Thoracic aorta (tissue), 2 donors: ENCODE results near the gene SPPL2C. TPM values are rescaled to one million over a fixed set of nuclear protein-coding genes. Genes with fewer than 3 reads are reported as not detected.
"Not testable (repeated sequence)": the region's sequence is repeated elsewhere in the genome, so short reads cannot be mapped to it uniquely, and the experiment has no call there.

Source experiments
- ATAC-seq: fragments of 150-250 bp; one replicate; pipeline ENCODE4 v1.8.0; 2017; ENCODE audit warnings: low read depth; ENCODE audit not compliant: insufficient number of reproducible peaks, low FRiP score
- DNase-seq: peaks from one replicate; pipeline ENCODE4 v3.0.0-alpha.2; 2020; ENCODE audit warnings: low spot score
- H3K27ac ChIP-seq, 2 donors: fragments of 200-600 bp; sonication (generic); 1 replicate in 1 of 2; 2 replicates in 1 of 2; pipeline ENCODE4 v1.5.1; 2016; ENCODE audit warnings: mild to moderate bottlenecking in 2 of 2, moderate library complexity in 2 of 2
- H3K27me3 ChIP-seq: fragments of 200-600 bp; sonication (generic); replicated peaks from 2 replicates; pipeline ENCODE4 v1.6.0; 2016; ENCODE audit warnings: mild to moderate bottlenecking; ENCODE audit not compliant: insufficient read depth
- H3K36me3 ChIP-seq: fragments of 200-600 bp; sonication (generic); one replicate; pipeline ENCODE4 v1.5.1; 2016
- H3K4me1 ChIP-seq, 2 donors: fragments of 200-600 bp; sonication (generic); 1 replicate in 1 of 2; 2 replicates in 1 of 2; pipeline versions ENCODE4 v1.5.1 to v1.6.0; 2016; ENCODE audit warnings: low read depth in 2 of 2, mild to moderate bottlenecking in 1 of 2; ENCODE audit not compliant: control insufficient read depth in 1 of 2
- H3K4me3 ChIP-seq: fragments of 200-600 bp; sonication (generic); 2 replicates; pipeline ENCODE4 v1.5.1; 2016; ENCODE audit warnings: mild to moderate bottlenecking
- H3K9me3 ChIP-seq: fragments of 200-600 bp; sonication (generic); 2 replicates; pipeline ENCODE4 v1.5.1; 2016
- CTCF ChIP-seq: fragments of 200-600 bp; sonication (generic); IDR thresholded peaks from one replicate; pipeline ENCODE4 v1.5.1; 2019; ENCODE audit warnings: antibody characterized with exemption
- total RNA-seq, 2 donors: library from RNA; depleted of rRNA; stranded (reverse); fragments of >200 nt; gene quantifications; one replicate each; pipeline versions ENCODE4 v1.1.0 to v1.2.3, GENCODE V29; 2016

The SPPL2C gene
- total RNA-seq, 2 donors from 2014 or later, result not detected

- no peak for TF ChIP-seq CTCF
- Histone ChIP-seq H3K4me3 (no peak overlapping the region), H3K27ac (no peak overlapping the region), H3K36me3 (no peaks in the 10 kb centered on the region), H3K9me3 (no peaks in the 10 kb centered on the region), H3K27me3 (no peaks in the 10 kb centered on the region), H3K4me1 (no peaks in the 10 kb centered on the region)
- DNase-seq, result no peak
- no peak for ATAC-seq
These were observed 16.5 kb downstream of the SPPL2C start for GRCh38 chr17:45861165-45861564.

- not testable (repeated sequence) for H3K4me3 ChIP-seq, H3K4me1 ChIP-seq, H3K27ac ChIP-seq, H3K27me3 ChIP-seq, ATAC-seq, H3K9me3 ChIP-seq, DNase-seq, H3K36me3 ChIP-seq
These were observed 17.4 kb downstream of the SPPL2C start for GRCh38 chr17:45862127-45862526.

- Histone ChIP-seq H3K4me3 (no peak overlapping the region), H3K9me3 (no peaks in the 10 kb centered on the region), H3K36me3 (no peaks in the 10 kb centered on the region), H3K27me3 (no peaks in the 10 kb centered on the region), H3K27ac (no peak overlapping the region), H3K4me1 (no peaks in the 10 kb centered on the region)
- TF ChIP-seq CTCF, result no peak
- no peak for ATAC-seq
- no peak for DNase-seq
These were observed 19.4 kb downstream of the SPPL2C start for GRCh38 chr17:45863857-45864654.

- H3K4me3 ChIP-seq, result no peak overlapping the region
- no peaks in the 10 kb centered on the region for H3K27me3 ChIP-seq
- TF ChIP-seq CTCF, result no peak
- DNase-seq (no peak), ATAC-seq (no peak)
- no peak overlapping the region for H3K27ac ChIP-seq
- H3K4me1 ChIP-seq, result no peaks in the 10 kb centered on the region
- H3K36me3 ChIP-seq, result no peaks in the 10 kb centered on the region
- no peaks in the 10 kb centered on the region for H3K9me3 ChIP-seq
These were observed 22.5 kb downstream of the SPPL2C start for GRCh38 chr17:45867171-45867570.

GRCh38 chr17:45867702-45868101 is 23.0 kb downstream of the SPPL2C start:
- Histone ChIP-seq H3K27ac (no peak overlapping the region), H3K27me3 (no peaks in the 10 kb centered on the region)
- DNase-seq, result no peak

More at GRCh38 chr17:45867702-45868101, 23.0 kb downstream of the SPPL2C start:
- no peaks in the 10 kb centered on the region for H3K36me3 ChIP-seq
- no peak overlapping the region for H3K4me3 ChIP-seq
- ATAC-seq, result no peak
- H3K4me1 ChIP-seq, result no peaks in the 10 kb centered on the region
- no peak for TF ChIP-seq CTCF
- no peaks in the 10 kb centered on the region for H3K9me3 ChIP-seq
